Liver (tissue), 9 donors: Measurements from ENCODE around the gene CREBZF. TPM values are rescaled to one million over a fixed set of nuclear protein-coding genes. Genes with fewer than 3 reads are reported as not detected.

Experiments
- DNase-seq: peaks from one replicate; pipeline ENCODE4 v3.0.0-alpha.2; 2017; ENCODE audit warnings: low spot score
- H3K27ac ChIP-seq, 2 donors: one replicate each; pipeline ENCODE4 v1.7.0; 2013; ENCODE audit warnings: inconsistent platforms in 2 of 2, low read length in 2 of 2, control low read depth in 1 of 2, low read depth in 1 of 2, mild to moderate bottlenecking in 1 of 2
- H3K27me3 ChIP-seq, 4 donors: one replicate each; pipeline versions ENCODE4 v1.6.1 to v1.7.0; 2013; ENCODE audit warnings: low read length in 3 of 4, inconsistent platforms in 1 of 4, mild to moderate bottlenecking in 1 of 4, moderate library complexity in 1 of 4; ENCODE audit not compliant: control insufficient read depth in 4 of 4, insufficient read depth in 4 of 4
- H3K36me3 ChIP-seq, 4 donors: one replicate each; pipeline versions ENCODE4 v1.6.1 to v1.7.0; 2013; ENCODE audit warnings: low read length in 3 of 4, mild to moderate bottlenecking in 3 of 4, low read depth in 1 of 4, moderate library complexity in 1 of 4; ENCODE audit not compliant: control insufficient read depth in 4 of 4, insufficient read depth in 3 of 4
- H3K4me1 ChIP-seq, 4 donors: one replicate each; pipeline versions ENCODE4 v1.6.1 to v1.7.0; 2013; ENCODE audit warnings: low read length in 3 of 4, mild to moderate bottlenecking in 3 of 4, moderate library complexity in 1 of 4; ENCODE audit not compliant: control insufficient read depth in 4 of 4, insufficient read depth in 4 of 4
- H3K4me3 ChIP-seq, 3 donors: one replicate each; pipeline versions ENCODE4 v1.6.1 to v1.7.0; 2013; ENCODE audit warnings: low read length in 3 of 3, control low read depth in 1 of 3, low read depth in 1 of 3, mild to moderate bottlenecking in 1 of 3
- H3K9ac ChIP-seq, 2 donors: one replicate each; pipeline ENCODE4 v1.7.0; 2013; ENCODE audit warnings: low read length in 2 of 2, mild to moderate bottlenecking in 2 of 2, moderate library complexity in 2 of 2, control low read depth in 1 of 2, low read depth in 1 of 2
- H3K9me3 ChIP-seq, 4 donors: one replicate each; pipeline versions ENCODE4 v1.6.1 to v1.7.0; 2013; ENCODE audit warnings: low read length in 3 of 4; ENCODE audit not compliant: control insufficient read depth in 4 of 4
- ATF3 ChIP-seq: IDR thresholded peaks from 2 replicates; pipeline ENCODE4 v1.6.1; 2016; ENCODE audit warnings: antibody characterized with exemption
- CTCF ChIP-seq: fragments of 150-350 bp; IDR thresholded peaks from 2 replicates; pipeline ENCODE4 v1.5.1; 2017; ENCODE audit warnings: improper control_type of control experiment, low read depth, low read length; ENCODE audit not compliant: missing input control
- EGR1 ChIP-seq, 2 donors: IDR thresholded peaks; 2 replicates each; pipeline ENCODE4 v1.6.1; 2016 to 2018; ENCODE audit warnings: antibody characterized with exemption in 2 of 2, low read depth in 2 of 2
- FOXA1 ChIP-seq: IDR thresholded peaks from 2 replicates; pipeline ENCODE4 v1.6.1; 2016; ENCODE audit warnings: antibody characterized with exemption
- FOXA2 ChIP-seq: IDR thresholded peaks from 2 replicates; pipeline ENCODE4 v1.6.1; 2016; ENCODE audit warnings: antibody characterized with exemption
- HNF4A ChIP-seq, 2 donors: conservative IDR thresholded peaks; 2 replicates each; pipeline ENCODE4 v1.6.1; 2016; ENCODE audit warnings: antibody characterized with exemption in 2 of 2, mild to moderate bottlenecking in 2 of 2
- HNF4G ChIP-seq: IDR thresholded peaks from 2 replicates; pipeline ENCODE4 v1.6.1; 2016; ENCODE audit warnings: antibody characterized with exemption
- JUND ChIP-seq, 2 donors: IDR thresholded peaks; 2 replicates each; pipeline ENCODE4 v1.6.1; 2016; ENCODE audit warnings: antibody characterized with exemption in 2 of 2
- MAX ChIP-seq: IDR thresholded peaks from 2 replicates; pipeline ENCODE4 v1.6.1; 2016; ENCODE audit warnings: antibody characterized with exemption
- NR2F2 ChIP-seq: IDR thresholded peaks from 2 replicates; pipeline ENCODE4 v1.6.1; 2016; ENCODE audit warnings: antibody characterized with exemption
- RAD21 ChIP-seq, 2 donors: IDR thresholded peaks; 2 replicates each; pipeline ENCODE4 v1.6.1; 2016; ENCODE audit warnings: antibody characterized with exemption in 2 of 2, mild to moderate bottlenecking in 2 of 2
- REST ChIP-seq: IDR thresholded peaks from 2 replicates; pipeline ENCODE4 v1.6.1; 2016; ENCODE audit warnings: antibody characterized with exemption, mild to moderate bottlenecking
- RXRA ChIP-seq, 2 donors: IDR thresholded peaks; 2 replicates each; pipeline ENCODE4 v1.6.1; 2017 to 2018; ENCODE audit warnings: antibody characterized with exemption in 2 of 2, mild to moderate bottlenecking in 1 of 2
- SP1 ChIP-seq: IDR thresholded peaks from 2 replicates; pipeline ENCODE4 v1.6.1; 2018; ENCODE audit warnings: antibody characterized with exemption, mild to moderate bottlenecking
- TAF1 ChIP-seq: conservative IDR thresholded peaks from 2 replicates; pipeline ENCODE4 v1.6.1; 2016; ENCODE audit warnings: antibody characterized with exemption, mild to moderate bottlenecking
- ZBTB33 ChIP-seq: IDR thresholded peaks from 2 replicates; pipeline ENCODE4 v1.6.1; 2016; ENCODE audit warnings: antibody characterized with exemption
- whole genome bisulfite sequencing: extraction: QIAGEN DNeasy Blood & Tissue Kit; methylation state at CpG from one replicate; pipeline ENCODE4 v1.1.7; 2013; 5-methylcytosine and 5-hydroxymethylcytosine counted together
- polyA plus RNA-seq, 2 donors: library from polyadenylated mRNA; stranded (reverse) in 1 of 2; unstranded in 1 of 2; fragments of 200-250 nt in 1 of 2; fragments of >200 nt in 1 of 2; fragmentation: Nextera tagmentation in 1 of 2; extraction: Ambion mirVana in 1 of 2; gene quantifications; one replicate each; pipeline versions ENCODE4 v1.2.1 to v1.2.3, GENCODE V29; 2013 to 2015
- total RNA-seq, 2 donors: library from RNA; depleted of rRNA; stranded (reverse); fragments of >200 nt; gene quantifications; one replicate each; pipeline ENCODE4 v1.2.3, GENCODE V29; 2014
- donor health status: healthy.
- donor health status: healthy.
- donor health status: healthy.
- donor health status: healthy.
- donor health status: healthy.

Gene CREBZF
- total and polyA plus RNA-seq, 4 donors = 12.1 to 50.0 (median 20.2) TPM

GRCh38 chr11:85709941-85710702, 45.2 kb upstream of the CREBZF start:
- Histone ChIP-seq H3K4me1 (no peaks in the 10 kb centered on the region), H3K36me3 (no peaks in the 10 kb centered on the region), H3K27me3 (no peaks in the 10 kb centered on the region), H3K27ac (no peak overlapping the region), H3K4me3 (no peak overlapping the region), H3K9ac (no peak overlapping the region), H3K9me3 (no peaks in the 10 kb centered on the region)
- DNase-seq = no peak
- 92% methylated on average over 5 of the region's 5 CpGs for WGBS
- no peak for TF ChIP-seq HNF4A (conservative IDR thresholded peaks at IDR 0.05)
- no peak for TF ChIP-seq REST
- TF ChIP-seq TAF1 = no peak
- no peak for TF ChIP-seq FOXA1
- TF ChIP-seq MAX = no peak
- no peak for TF ChIP-seq SP1
- no peak for TF ChIP-seq CTCF
- TF ChIP-seq EGR1 (IDR thresholded peaks at IDR 0.05; ENCODE audit: low read depth in 2 of 2) = no peak
- TF ChIP-seq ZBTB33 = no peak

GRCh38 chr11:85705800-85706199, 40.9 kb upstream of the CREBZF start:
- DNase-seq = no peak
- no peaks in the 10 kb centered on the region for H3K9me3 ChIP-seq
- no peaks in the 10 kb centered on the region for H3K4me1 ChIP-seq
- no peak overlapping the region for H3K9ac ChIP-seq
- H3K27me3 ChIP-seq = no peaks in the 10 kb centered on the region
- H3K27ac ChIP-seq = no peak overlapping the region
- no peak overlapping the region for H3K4me3 ChIP-seq
- H3K36me3 ChIP-seq = no peaks in the 10 kb centered on the region
- no peak for TF ChIP-seq FOXA1
- no peak for TF ChIP-seq FOXA2
- TF ChIP-seq HNF4G = no peak
- no peak for TF ChIP-seq RXRA (IDR thresholded peaks at IDR 0.05)
- TF ChIP-seq HNF4A (conservative IDR thresholded peaks at IDR 0.05) = no peak
- no peak for TF ChIP-seq TAF1
- TF ChIP-seq JUND (IDR thresholded peaks at IDR 0.05) = no peak
- no peak for TF ChIP-seq REST
- no peak for TF ChIP-seq ZBTB33
- TF ChIP-seq ATF3 = no peak
- no peak for TF ChIP-seq NR2F2
- no peak for TF ChIP-seq RAD21 (IDR thresholded peaks at IDR 0.05)
